ENCODE data around the gene C18orf54.

DNA sequence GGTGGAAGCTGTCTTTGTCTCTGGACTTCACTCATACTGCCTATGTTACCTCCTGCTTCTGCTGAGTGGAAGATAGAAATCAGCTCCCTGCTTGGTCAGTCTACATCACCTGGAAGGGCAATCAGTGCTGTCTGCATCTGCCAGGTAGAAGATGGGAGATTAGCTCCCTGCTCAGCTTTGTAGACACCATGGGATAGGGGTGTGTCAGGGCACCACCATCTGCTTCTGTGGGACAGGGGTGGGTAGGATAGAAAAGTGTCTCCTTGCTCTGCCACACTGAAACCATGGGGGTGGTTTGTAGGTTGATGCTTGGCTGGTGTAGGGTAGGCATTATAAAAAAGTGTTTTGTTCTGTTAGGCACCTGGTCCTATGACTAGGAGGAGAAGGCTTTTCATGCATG is 34.1 kb upstream of the C18orf54 start:
- no peak for TF ChIP-seq CTCF (conservative IDR thresholded peaks at IDR 0.05)
- TF ChIP-seq ZFX (IDR thresholded peaks at IDR 0.05): no peak

Data from C4-2B (cell line).